H1 (cell line): ENCODE measurements around the gene ANXA4. TPM values are rescaled to one million over a fixed set of nuclear protein-coding genes. Genes with fewer than 3 reads are reported as not detected.

Source experiments
- CTCF ChIA-PET: fragments of 300-600 bp; sonication (Branson Sonifier 250); formaldehyde crosslinking; loops from one replicate; lab custom pipeline; 2021; ENCODE audit not compliant: partially characterized antibody; lab: Charles Lee
- POLR2A ChIA-PET: fragments of 300-600 bp; sonication (Branson Sonifier 250); formaldehyde crosslinking; loops from one replicate; lab custom pipeline; 2021; ENCODE audit warnings: inconsistent platforms; ENCODE audit not compliant: partially characterized antibody; lab: Charles Lee
- DNase-seq, 2 experiments: peaks; one replicate each; pipeline versions ENCODE4 v3.0.0 to v3.0.0-alpha.2; 2010 to 2022; ENCODE audit warnings: low spot score in 2 of 2, low read depth in 1 of 2, mixed read lengths in 1 of 2
- FAIRE-seq: peaks from 2 replicates; lab custom pipeline; 2011; peaks lifted over from hg19 to GRCh38; lab: Jason Lieb, UNC
- H2AFZ ChIP-seq: 2 replicates; pipeline ENCODE4 v1.8.1; 2012; ENCODE audit warnings: low read length, inconsistent platforms
- H2AK5ac ChIP-seq: 2 replicates; pipeline ENCODE4 v1.6.1; 2013; ENCODE audit warnings: low read depth, low read length
- H2BK120ac ChIP-seq: replicated peaks from 2 replicates; pipeline ENCODE3; 2013; ENCODE audit warnings: low read depth, low read length, inconsistent platforms
- H2BK12ac ChIP-seq: 2 replicates; pipeline ENCODE4 v1.6.1; 2013; ENCODE audit warnings: low read depth, low read length
- H2BK15ac ChIP-seq: 2 replicates; pipeline ENCODE4 v1.6.1; 2013; ENCODE audit warnings: low read length
- H2BK20ac ChIP-seq: 2 replicates; pipeline ENCODE4 v1.6.1; 2013; ENCODE audit warnings: low read length
- H2BK5ac ChIP-seq: 2 replicates; pipeline ENCODE4 v1.6.1; 2013; ENCODE audit warnings: low read depth, low read length
- H3K14ac ChIP-seq: 2 replicates; pipeline ENCODE4 v1.6.1; 2013; ENCODE audit warnings: inconsistent platforms; ENCODE audit not compliant: insufficient read length
- H3K18ac ChIP-seq: 2 replicates; pipeline ENCODE4 v1.6.1; 2013; ENCODE audit warnings: low read length; ENCODE audit errors: extremely low read depth
- H3K23ac ChIP-seq: 2 replicates; pipeline ENCODE4 v1.6.1; 2013; ENCODE audit warnings: inconsistent platforms; ENCODE audit not compliant: insufficient read length
- H3K23me2 ChIP-seq: 2 replicates; pipeline ENCODE4 v1.6.1; 2013; ENCODE audit warnings: low read depth, low read length
- H3K27ac ChIP-seq: 2 replicates; pipeline ENCODE4 v1.6.1; 2011; ENCODE audit warnings: low read depth, low read length, inconsistent platforms
- H3K27me3 ChIP-seq, 4 experiments: replicated peaks in 1 of 4; 1 replicate in 1 of 4; 2 replicates in 3 of 4; pipeline versions ENCODE4 v1.6.1 to v1.8.1; 2011 to 2013; ENCODE audit warnings: low read length in 3 of 4, mild to moderate bottlenecking in 3 of 4, inconsistent platforms in 2 of 4, mixed read lengths in 2 of 4, moderate library complexity in 1 of 4; ENCODE audit not compliant: control insufficient read depth in 3 of 4, insufficient read depth in 3 of 4; ENCODE audit errors: extremely low read depth in 1 of 4
- H3K36me3 ChIP-seq, 4 experiments: 2 replicates each; pipeline versions ENCODE4 v1.6.1 to v1.8.1; 2011 to 2013; ENCODE audit warnings: mild to moderate bottlenecking in 4 of 4, low read length in 3 of 4, moderate library complexity in 2 of 4, control low read depth in 1 of 4, inconsistent platforms in 1 of 4; ENCODE audit not compliant: insufficient read depth in 4 of 4, control insufficient read depth in 2 of 4
- H3K4ac ChIP-seq: replicated peaks from 2 replicates; pipeline ENCODE3; 2013; ENCODE audit warnings: low read length, low read depth, mixed read lengths, inconsistent platforms; ENCODE audit not compliant: insufficient read length
- H3K4me1 ChIP-seq, 4 experiments: replicated peaks in 1 of 4; 1 replicate in 1 of 4; 2 replicates in 3 of 4; pipeline versions ENCODE4 v1.6.1 to v1.8.1; 2011 to 2013; ENCODE audit warnings: low read length in 3 of 4, inconsistent platforms in 2 of 4, mixed read lengths in 1 of 4; ENCODE audit not compliant: insufficient read depth in 4 of 4, control insufficient read depth in 3 of 4
- H3K4me2 ChIP-seq, 2 experiments: 2 replicates each; pipeline versions ENCODE4 v1.6.1 to v1.8.1; 2011 to 2013; ENCODE audit warnings: low read depth in 2 of 2, low read length in 2 of 2, control low read depth in 1 of 2, inconsistent platforms in 1 of 2, mild to moderate bottlenecking in 1 of 2; ENCODE audit not compliant: insufficient read depth in 1 of 2
- H3K4me3 ChIP-seq, 4 experiments: fragments of 200-600, 300-600 bp in 1 of 4; sonication (generic), shearing (Covaris generic), sonication (Bioruptor Twin) in 1 of 4; 2 replicates each; pipeline versions ENCODE4 v1.5.1 to v1.8.1; 2011 to 2016; ENCODE audit warnings: low read length in 4 of 4, low read depth in 3 of 4, control low read depth in 2 of 4, inconsistent platforms in 2 of 4, mild to moderate bottlenecking in 2 of 4, mixed read lengths in 1 of 4, moderate library complexity in 1 of 4; ENCODE audit not compliant: insufficient read depth in 2 of 4; ENCODE audit errors: extremely low read depth in 1 of 4
- H3K56ac ChIP-seq: replicated peaks from 2 replicates; pipeline ENCODE3; 2013; ENCODE audit warnings: low read depth, mild to moderate bottlenecking, mixed read lengths, low read length, inconsistent platforms; ENCODE audit not compliant: insufficient read length
- H3K79me1 ChIP-seq: 2 replicates; pipeline ENCODE4 v1.6.1; 2013; ENCODE audit warnings: low read depth, low read length, control low read depth
- H3K79me2 ChIP-seq, 2 experiments: 2 replicates each; pipeline versions ENCODE4 v1.6.1 to v1.8.1; 2012 to 2013; ENCODE audit warnings: low read length in 2 of 2, mild to moderate bottlenecking in 2 of 2, inconsistent platforms in 1 of 2; ENCODE audit not compliant: insufficient read depth in 2 of 2, control insufficient read depth in 1 of 2
- H3K9ac ChIP-seq, 4 experiments: replicated peaks in 1 of 4; 1 replicate in 1 of 4; 2 replicates in 3 of 4; pipeline versions ENCODE4 v1.6.1 to v1.8.1; 2011 to 2013; ENCODE audit warnings: low read depth in 3 of 4, low read length in 3 of 4, control low read depth in 2 of 4, mild to moderate bottlenecking in 2 of 4, moderate library complexity in 2 of 4, inconsistent platforms in 1 of 4; ENCODE audit errors: extremely low read depth in 1 of 4
- H3K9me3 ChIP-seq, 2 experiments: 2 replicates each; pipeline versions ENCODE4 v1.6.1 to v1.8.1; 2012 to 2013; ENCODE audit warnings: mild to moderate bottlenecking in 2 of 2, moderate library complexity in 2 of 2, control low read depth in 1 of 2, inconsistent platforms in 1 of 2, low read depth in 1 of 2, low read length in 1 of 2, mixed read lengths in 1 of 2; ENCODE audit not compliant: insufficient read depth in 2 of 2
- H4K20me1 ChIP-seq, 2 experiments: replicated peaks in 1 of 2; 2 replicates each; pipeline versions ENCODE3 to v1.8.1; 2011 to 2013; ENCODE audit warnings: inconsistent platforms in 2 of 2, low read length in 2 of 2, mild to moderate bottlenecking in 1 of 2; ENCODE audit not compliant: insufficient read depth in 2 of 2, control insufficient read depth in 1 of 2
- H4K5ac ChIP-seq: 2 replicates; pipeline ENCODE4 v1.6.1; 2013; ENCODE audit warnings: low read length, low read depth, mixed read lengths, inconsistent platforms; ENCODE audit not compliant: insufficient read length
- H4K8ac ChIP-seq: 2 replicates; pipeline ENCODE4 v1.8.0; 2013; ENCODE audit warnings: mild to moderate bottlenecking, moderate library complexity, low read length, inconsistent platforms; ENCODE audit not compliant: insufficient read depth; ENCODE audit errors: extremely low read depth
- H4K91ac ChIP-seq: replicated peaks from 2 replicates; pipeline ENCODE3; 2013; ENCODE audit warnings: low read length, mixed read lengths, inconsistent platforms; ENCODE audit not compliant: insufficient read length
- ASH2L ChIP-seq: fragments of 200-600, 300-600 bp; sonication (generic); IDR thresholded peaks from one replicate; pipeline ENCODE4 v1.7.1; 2017; ENCODE audit warnings: low read length
- CBX5 ChIP-seq: fragments of 300-800, 300-1000 bp; sonication (generic); IDR thresholded peaks from 2 replicates; pipeline ENCODE4 v1.7.1; 2016; ENCODE audit warnings: antibody characterized with exemption, low read length, low read depth
- CBX8 ChIP-seq: fragments of 300-800, 300-1000 bp; sonication (generic); IDR thresholded peaks from 2 replicates; pipeline ENCODE4 v1.7.1; 2016; ENCODE audit warnings: low read depth, low read length, borderline replicate concordance
- KDM1A ChIP-seq: fragments of 200-600, 300-600 bp; sonication (generic); IDR thresholded peaks from 2 replicates; pipeline ENCODE4 v1.7.1; 2016; ENCODE audit warnings: mild to moderate bottlenecking, low read length, borderline replicate concordance
- NANOG ChIP-seq: IDR thresholded peaks from 2 replicates; pipeline ENCODE4 v1.6.1; 2011; ENCODE audit warnings: low read length, low read depth, mild to moderate bottlenecking, inconsistent platforms; ENCODE audit not compliant: insufficient read depth, poor library complexity, severe bottlenecking
- POLR2AphosphoS5 ChIP-seq: IDR thresholded peaks from 2 replicates; pipeline ENCODE4 v1.6.1; 2011; ENCODE audit warnings: low read depth, low read length
- RBBP5 ChIP-seq: IDR thresholded peaks from 2 replicates; pipeline ENCODE4 v1.7.1; 2012; ENCODE audit warnings: low read depth, mild to moderate bottlenecking, inconsistent platforms, low read length, moderate library complexity, borderline replicate concordance
- TAF7 ChIP-seq: optimal IDR thresholded peaks from 2 replicates; pipeline ENCODE3; 2011; ENCODE audit warnings: low read depth, mild to moderate bottlenecking, inconsistent platforms, low read length, moderate library complexity, borderline replicate concordance
- TBP ChIP-seq: IDR thresholded peaks from 2 replicates; pipeline ENCODE4 v1.6.1; 2011; ENCODE audit warnings: low read depth, low read length, improper control_type of control experiment
- TEAD4 ChIP-seq: IDR thresholded peaks from 2 replicates; pipeline ENCODE4 v1.6.1; 2012; ENCODE audit warnings: low read depth, low read length, inconsistent platforms, mixed read lengths
- ZNF274 ChIP-seq: IDR thresholded peaks from 2 replicates; pipeline ENCODE4 v1.7.0; 2012; ENCODE audit warnings: low read length, borderline replicate concordance; ENCODE audit errors: extremely low read depth
- WGBS, 2 experiments: shearing (Covaris generic) in 1 of 2; methylation state at CpG; one replicate each; pipeline versions ENCODE4 v1.1.6 to v1.1.7; 2013 to 2015; ENCODE audit warnings: low lambda C conversion rate in 2 of 2, mixed read lengths in 2 of 2, inconsistent platforms in 1 of 2, low coverage in 1 of 2, missing lambda C conversion rate in 1 of 2; ENCODE audit not compliant: insufficient replicate concordance in 2 of 2, insufficient coverage in 1 of 2, insufficient read length in 1 of 2; ENCODE audit errors: extremely low coverage in 1 of 2, missing lambda C conversion rate in 1 of 2; 5-methylcytosine and 5-hydroxymethylcytosine counted together
- polyA plus RNA-seq, 7 experiments: library from polyadenylated mRNA; depleted of rRNA in 3 of 7; stranded (reverse) in 5 of 7; unstranded in 2 of 7; fragments of >200 nt in 5 of 7; fragments of 200-250 nt in 2 of 7; gene quantifications; 1 replicate in 5 of 7; 2 replicates in 1 of 7; 4 replicates in 1 of 7; pipeline versions ENCODE4 v1.2.1 to v1.2.3, GENCODE V29; 2011 to 2013; ENCODE audit warnings: missing spikeins in 2 of 7, mixed read lengths in 2 of 7
- total RNA-seq: library from RNA; stranded (reverse); fragmentation: NEBNext Ultra II Directional; extraction: Animal tissue kit (Norgen Biotek cat#: 25700); gene quantifications from 2 replicates; pipeline ENCODE4 v1.2.1, GENCODE V29; 2021

Gene ANXA4
- total and polyA plus RNA-seq, 2 of the 8 experiments (the other 6 are each of a cell fraction or from before 2014, with no cell fraction given), result 9.4 to 17.6 TPM

DNA sequence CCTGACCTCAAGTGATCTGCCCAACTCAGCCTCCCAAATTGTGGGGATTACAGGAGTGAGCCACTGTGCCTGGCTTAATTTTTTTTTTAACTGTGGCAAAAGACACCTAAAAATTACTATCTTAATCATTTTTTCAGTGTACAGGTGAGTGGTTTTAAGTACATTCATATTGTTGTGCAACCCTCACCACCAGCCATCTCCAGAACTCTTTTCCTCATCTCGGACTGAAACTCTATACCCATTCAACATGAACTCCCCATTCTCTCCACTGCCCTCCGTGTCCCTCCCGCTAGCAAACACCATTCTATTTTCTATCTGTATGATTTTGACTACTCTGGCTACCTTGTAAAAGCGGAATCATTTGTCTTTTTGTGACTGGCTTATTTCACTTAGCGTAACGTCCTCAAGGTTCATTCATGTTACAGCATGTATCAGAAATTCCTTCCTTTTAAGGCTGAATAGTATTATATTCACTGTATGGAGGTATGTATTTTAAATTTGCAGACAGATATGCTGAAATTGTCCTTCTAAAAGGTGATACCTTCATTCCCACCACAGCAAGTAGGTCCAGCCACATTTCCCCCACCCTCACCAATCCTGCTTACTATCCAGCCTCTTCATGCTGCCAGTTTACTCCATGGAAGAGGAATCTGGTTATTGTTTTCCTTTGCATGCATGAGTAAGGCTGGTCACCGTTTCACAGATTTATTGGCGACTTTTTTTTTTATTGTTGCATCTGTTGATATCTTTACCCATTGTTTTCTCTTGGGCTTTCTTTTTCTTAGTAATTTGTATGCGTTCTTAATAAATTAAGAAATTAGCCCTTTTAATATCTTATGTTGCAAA, 40.6 kb upstream of the ANXA4 start:
- no peak overlapping the region for H3K4ac ChIP-seq
- TF ChIP-seq KDM1A (no peak), ASH2L (no peak), CBX5 (no peak), RBBP5 (no peak), NANOG (no peak), ZNF274 (no peak), TAF7 (no peak), CBX8 (no peak), TEAD4 (no peak), TBP (no peak), POLR2AphosphoS5 (no peak)
- no peaks in the 10 kb centered on the region for H3K79me2 ChIP-seq
- no peaks in the 10 kb centered on the region for H3K36me3 ChIP-seq
- ChIA-PET CTCF (interaction anchor here (0.6 to 1.5 kb wide), 6 partner anchors 12 to 364 kb away, joined by 3 to 6 read pairs (median 3); no protein-coding TSS in a partner anchor), POLR2A (no interaction called here)
- WGBS, 2 experiments, result 93% methylated on average over 9 of the region's 9 CpGs; no CpG with 5 or more reads in 1 of the 2 experiments
- FAIRE-seq, result no peak
- H3K4me1 ChIP-seq, result peaks cover 0 to 3% (median 0%) of the 10 kb centered on the region in 4 experiments; a peak in 1 of 7 replicates
- DNase-seq, result no peak
- H3K79me1 ChIP-seq, result no peaks in the 10 kb centered on the region
- H2BK120ac ChIP-seq, result no peak overlapping the region
- H2BK20ac ChIP-seq, result no peak overlapping the region
- H4K5ac ChIP-seq, result no peak overlapping the region
- no peak overlapping the region for H3K4me2 ChIP-seq
- H2AK5ac ChIP-seq, result no peak overlapping the region
- H3K27me3 ChIP-seq, result no peaks in the 10 kb centered on the region
- no peaks in the 10 kb centered on the region for H4K20me1 ChIP-seq
- H3K14ac ChIP-seq, result no peak overlapping the region
- no peak overlapping the region for H2BK12ac ChIP-seq
- H3K18ac ChIP-seq, result no peak overlapping the region; the same call in 1 of the 2 replicates
- H3K23ac ChIP-seq, result no peak overlapping the region
- H3K27ac ChIP-seq, result no peak overlapping the region
- no peaks in the 10 kb centered on the region for H3K9me3 ChIP-seq
- no peak overlapping the region for H3K9ac ChIP-seq
- no peaks in the 10 kb centered on the region for H3K23me2 ChIP-seq
- no peak overlapping the region for H3K56ac ChIP-seq
- H2BK15ac ChIP-seq, result no peak overlapping the region
- no peak overlapping the region for H3K4me3 ChIP-seq
- no peak overlapping the region for H2BK5ac ChIP-seq
- no peak overlapping the region for H4K8ac ChIP-seq
- no peak overlapping the region for H4K91ac ChIP-seq
- no peak overlapping the region for H2AFZ ChIP-seq
